ENCODE results near the gene SP9. TPM values are rescaled to one million over a fixed set of nuclear protein-coding genes. Genes with fewer than 3 reads are reported as not detected.

Gene SP9
- total and polyA plus RNA-seq, 10 donors: not detected

- DNase-seq: no peak
- Histone ChIP-seq H3K36me3 (no peaks in the 10 kb centered on the region), H3K4me3 (no peak overlapping the region), H3K4me1 (no peaks in the 10 kb centered on the region), H3K27ac (no peak overlapping the region), H3K9me3 (no peaks in the 10 kb centered on the region), H3K27me3 (replicated peaks in 1 of 7) (peaks cover 0 to 87% (median 12%) of the 10 kb centered on the region in 7 donors)
- no peak for TF ChIP-seq POLR2A (IDR thresholded peaks at IDR 0.05)
- WGBS, 5 donors: 81 to 91% (median 84%) methylated on average over 2 of the region's 2 CpGs
- intact Hi-C loops (cut with DNase I; ENCODE audit: low total_unique reads): no loop called here
Observed at GRCh38 chr2:174312581-174313234, 22.0 kb upstream of the SP9 start.

DNA sequence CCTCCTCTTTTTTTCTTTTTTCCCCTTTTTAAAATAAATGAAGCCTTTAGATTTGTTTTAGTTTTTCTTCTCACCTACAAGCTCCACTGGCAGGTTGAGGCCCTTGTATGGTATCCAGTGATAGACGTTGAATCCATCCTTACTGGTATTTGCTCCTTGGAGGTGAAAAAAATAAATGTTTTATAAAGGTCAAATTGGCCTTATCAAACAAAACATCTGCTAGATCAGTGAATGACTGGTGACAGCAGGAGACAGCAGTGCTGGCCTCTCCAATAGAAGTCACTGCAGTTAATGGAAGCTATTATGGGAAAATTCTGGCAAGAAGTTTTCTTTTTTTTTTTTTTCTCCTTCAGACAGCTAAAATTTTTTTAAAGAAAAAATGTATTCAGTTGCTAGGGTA is 12.6 kb upstream of the SP9 start:
- Histone ChIP-seq H3K27me3 (replicated peaks in 1 of 7) (peaks cover 4 to 88% (median 22%) of the 10 kb centered on the region in 7 donors), H3K27ac (no peak overlapping the region), H3K4me1 (peaks cover 9 to 17% (median 16%) of the 10 kb centered on the region in 6 donors), H3K9me3 (no peaks in the 10 kb centered on the region), H3K4me3 (no peak overlapping the region), H3K36me3 (no peaks in the 10 kb centered on the region)
- intact Hi-C loops (cut with DNase I; ENCODE audit: low total_unique reads): no loop called here
- 60 to 85% (median 70%) methylated on average over 1 of the region's 1 CpG for WGBS, 5 donors
- DNase-seq: no peak
- TF ChIP-seq, protein P1, sequence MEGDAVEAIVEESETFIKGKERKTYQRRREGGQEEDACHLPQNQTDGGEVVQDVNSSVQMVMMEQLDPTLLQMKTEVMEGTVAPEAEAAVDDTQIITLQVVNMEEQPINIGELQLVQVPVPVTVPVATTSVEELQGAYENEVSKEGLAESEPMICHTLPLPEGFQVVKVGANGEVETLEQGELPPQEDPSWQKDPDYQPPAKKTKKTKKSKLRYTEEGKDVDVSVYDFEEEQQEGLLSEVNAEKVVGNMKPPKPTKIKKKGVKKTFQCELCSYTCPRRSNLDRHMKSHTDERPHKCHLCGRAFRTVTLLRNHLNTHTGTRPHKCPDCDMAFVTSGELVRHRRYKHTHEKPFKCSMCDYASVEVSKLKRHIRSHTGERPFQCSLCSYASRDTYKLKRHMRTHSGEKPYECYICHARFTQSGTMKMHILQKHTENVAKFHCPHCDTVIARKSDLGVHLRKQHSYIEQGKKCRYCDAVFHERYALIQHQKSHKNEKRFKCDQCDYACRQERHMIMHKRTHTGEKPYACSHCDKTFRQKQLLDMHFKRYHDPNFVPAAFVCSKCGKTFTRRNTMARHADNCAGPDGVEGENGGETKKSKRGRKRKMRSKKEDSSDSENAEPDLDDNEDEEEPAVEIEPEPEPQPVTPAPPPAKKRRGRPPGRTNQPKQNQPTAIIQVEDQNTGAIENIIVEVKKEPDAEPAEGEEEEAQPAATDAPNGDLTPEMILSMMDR (IDR thresholded peaks at IDR 0.05 in 8 of 11, conservative IDR thresholded peaks at IDR 0.05 in 3 of 11): no peak
- TF ChIP-seq POLR2A (IDR thresholded peaks at IDR 0.05): no peak

- TF ChIP-seq POLR2AphosphoS5 (IDR thresholded peaks at IDR 0.05): no peak
- TF ChIP-seq, protein P1 (IDR thresholded peaks at IDR 0.05 in 8 of 11, conservative IDR thresholded peaks at IDR 0.05 in 3 of 11): no peak
- no peak for TF ChIP-seq POLR2A (IDR thresholded peaks at IDR 0.05)
- H3K4me3 ChIP-seq: no peak overlapping the region
- intact Hi-C loops (cut with DNase I; ENCODE audit: low total_unique reads): no loop called here
- no peak overlapping the region for H3K27ac ChIP-seq
- no peaks in the 10 kb centered on the region for H3K9me3 ChIP-seq
- peaks cover 11 to 23% (median 21%) of the 10 kb centered on the region in 6 donors for H3K4me1 ChIP-seq
- 69 to 86% (median 77%) methylated on average over 1 of the region's 1 CpG for WGBS, 5 donors
- H3K36me3 ChIP-seq: no peaks in the 10 kb centered on the region
- DNase-seq: no peak
- peaks cover 6 to 92% (median 28%) of the 10 kb centered on the region in 7 donors for H3K27me3 ChIP-seq (replicated peaks in 1 of 7)
Observed at GRCh38 chr2:174322746-174323145, 12.0 kb upstream of the SP9 start.

GRCh38 chr2:174324530-174324929 is 10.2 kb upstream of the SP9 start:
- Histone ChIP-seq H3K27ac (no peak overlapping the region), H3K9me3 (no peaks in the 10 kb centered on the region), H3K4me1 (peaks cover 11 to 37% (median 33%) of the 10 kb centered on the region in 6 donors), H3K4me3 (no peak overlapping the region), H3K36me3 (no peaks in the 10 kb centered on the region), H3K27me3 (replicated peaks in 1 of 7) (peaks cover 12 to 92% (median 46%) of the 10 kb centered on the region in 7 donors)
- 71 to 100% (median 79%) methylated on average over 2 of the region's 2 CpGs for WGBS, 5 donors
- no peak for DNase-seq
- intact Hi-C loops (cut with DNase I; ENCODE audit: low total_unique reads): no loop called here
- TF ChIP-seq, protein P1 (IDR thresholded peaks at IDR 0.05 in 8 of 11, conservative IDR thresholded peaks at IDR 0.05 in 3 of 11): no peak
- no peak for TF ChIP-seq POLR2A (IDR thresholded peaks at IDR 0.05)
